Kidney (tissue), 14 donors: Measurements from ENCODE around the gene AOPEP. TPM values are rescaled to one million over a fixed set of nuclear protein-coding genes. Genes with fewer than 3 reads are reported as not detected.
A peak's percentile ranks its signal among the peaks of the same experiment; 100 is the strongest.

Source experiments
- DNase-seq, 5 donors: peaks; one replicate each; pipeline ENCODE4 v3.0.0-alpha.2; 2013 to 2020
- FAIRE-seq: peaks from 2 replicates; lab custom pipeline; 2012; peaks lifted over from hg19 to GRCh38; lab: Jason Lieb, UNC
- H3K27ac ChIP-seq, 2 donors: one replicate each; pipeline ENCODE4 v1.7.0; 2013; ENCODE audit warnings: low read depth in 2 of 2, low read length in 2 of 2, inconsistent platforms in 1 of 2
- H3K27me3 ChIP-seq: one replicate; pipeline ENCODE4 v1.7.1; 2013; ENCODE audit warnings: low read length, inconsistent platforms; ENCODE audit not compliant: control insufficient read depth, insufficient read depth
- H3K36me3 ChIP-seq, 3 donors: one replicate each; pipeline versions ENCODE4 v1.7.0 to v1.7.1; 2013; ENCODE audit warnings: low read length in 3 of 3, control low read depth in 1 of 3, inconsistent platforms in 1 of 3; ENCODE audit not compliant: insufficient read depth in 3 of 3, control insufficient read depth in 2 of 3
- H3K4me1 ChIP-seq, 3 donors: one replicate each; pipeline versions ENCODE4 v1.7.0 to v1.7.1; 2013; ENCODE audit warnings: low read length in 3 of 3, inconsistent platforms in 1 of 3, low read depth in 1 of 3; ENCODE audit not compliant: control insufficient read depth in 2 of 3, insufficient read depth in 2 of 3
- H3K4me3 ChIP-seq, 3 donors: one replicate each; pipeline versions ENCODE4 v1.7.0 to v1.8.1; 2013; ENCODE audit warnings: low read length in 3 of 3, control low read depth in 1 of 3, inconsistent platforms in 1 of 3
- H3K9ac ChIP-seq, 3 donors: one replicate each; pipeline versions ENCODE4 v1.7.0 to v1.7.1; 2013; ENCODE audit warnings: low read length in 3 of 3, control low read depth in 1 of 3, inconsistent platforms in 1 of 3
- H3K9me3 ChIP-seq, 3 donors: one replicate each; pipeline versions ENCODE4 v1.7.0 to v1.7.1; 2013; ENCODE audit warnings: low read length in 3 of 3, control low read depth in 1 of 3, inconsistent platforms in 1 of 3; ENCODE audit not compliant: control insufficient read depth in 2 of 3, insufficient read depth in 1 of 3
- CTCF ChIP-seq: IDR thresholded peaks from 3 replicates; pipeline ENCODE4 v1.5.1; 2012; ENCODE audit warnings: mild to moderate bottlenecking, moderate library complexity, borderline replicate concordance; ENCODE audit not compliant: insufficient read depth; ENCODE audit errors: extremely low read depth
- intact Hi-C: fragments of 100-400 bp; cut with DNase I; formaldehyde crosslinking; loops from one replicate; pipeline ENCODE4 v1.11.1; 2022
- polyA plus RNA-seq: library from polyadenylated mRNA; stranded (reverse); fragments of 350-450 nt; fragmentation: Illumina TruSeq; extraction: RNeasy Lipid Tissue Mini Kit (QIAGEN cat#74804); gene quantifications from one replicate; pipeline ENCODE4 v1.2.3, GENCODE V29; 2014; ENCODE audit warnings: low read depth, low replicate concordance; ENCODE audit not compliant: insufficient read depth
- total RNA-seq: library from RNA; stranded (reverse); fragmentation: NEBNext Ultra II Directional; extraction: Animal tissue kit (Norgen Biotek cat#: 25700); gene quantifications from one replicate; pipeline ENCODE4 v1.2.1, GENCODE V29; 2021
- donor health status: control.
- donor health status: control.
- donor health status: control.
- donor health status: control.
- donor health status: control.
- donor health status: DM: yes; HTN: yes; CAD: no.
- donor health status: Normal renal cell carcinoma (clear cell type).

The AOPEP gene
- total and polyA plus RNA-seq, 2 donors from 2014 or later, result 52.2 to 119 TPM

DNA sequence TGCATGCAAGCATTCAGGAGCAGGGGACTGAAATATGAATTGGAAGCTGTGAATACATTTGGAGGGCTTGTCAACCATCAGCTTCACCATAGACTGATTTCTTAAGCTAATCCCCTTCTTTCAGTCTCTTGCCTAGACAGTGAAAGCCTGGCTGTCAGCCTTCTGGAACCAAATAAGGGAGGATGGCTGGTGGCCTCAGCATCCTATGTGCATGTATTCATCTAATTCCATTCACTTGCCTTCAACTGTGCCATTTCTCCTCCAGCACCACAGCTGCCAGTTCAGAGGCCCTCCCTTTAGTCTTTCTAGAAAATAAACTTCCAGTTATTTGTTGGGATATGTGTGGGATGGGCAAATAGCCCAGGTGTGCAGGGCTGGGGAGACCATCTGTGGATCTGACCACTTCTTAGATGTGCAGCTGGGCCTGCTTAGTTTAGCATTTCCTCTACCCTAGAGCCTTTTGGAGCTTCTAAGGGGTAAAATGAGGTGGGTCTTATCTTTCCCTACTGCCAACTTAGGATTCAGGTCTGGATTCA, 62.1 kb downstream of the AOPEP start:
- Histone ChIP-seq H3K27ac (no peak overlapping the region), H3K9me3 (no peaks in the 10 kb centered on the region), H3K36me3 (no peaks in the 10 kb centered on the region), H3K9ac (no peak overlapping the region), H3K4me3 (no peak overlapping the region), H3K27me3 (no peaks in the 10 kb centered on the region), H3K4me1 (no peaks in the 10 kb centered on the region)
- no peak for TF ChIP-seq CTCF
- intact Hi-C loops, result loop anchor here (10.0 kb wide), 1 partner anchor 336 kb away; no protein-coding TSS in a partner anchor
- DNase-seq (no peak), FAIRE-seq (no peak)

GRCh38 chr9:94791435-94791834, 64.9 kb downstream of the AOPEP start:
- Histone ChIP-seq H3K4me3 (no peak overlapping the region), H3K9ac (no peak overlapping the region), H3K9me3 (no peaks in the 10 kb centered on the region), H3K36me3 (no peaks in the 10 kb centered on the region), H3K4me1 (peaks cover 0 to 2% (median 0%) of the 10 kb centered on the region in 3 donors), H3K27ac (no peak overlapping the region), H3K27me3 (no peaks in the 10 kb centered on the region)
- DNase-seq (peak in 3 of 5 donors; percentile 40 to 57 (median 57)), FAIRE-seq (no peak)
- no peak for TF ChIP-seq CTCF
- intact Hi-C loops, result no loop called here

GRCh38 chr9:94792511-94792910, 66.0 kb downstream of the AOPEP start:
- H3K4me3 ChIP-seq, result no peak overlapping the region
- H3K9ac ChIP-seq, result no peak overlapping the region
- FAIRE-seq (no peak), DNase-seq (no peak)
- intact Hi-C loops, result no loop called here
- TF ChIP-seq CTCF, result no peak
- H3K9me3 ChIP-seq, result no peaks in the 10 kb centered on the region
- H3K27me3 ChIP-seq, result no peaks in the 10 kb centered on the region
- no peak overlapping the region for H3K27ac ChIP-seq
- no peaks in the 10 kb centered on the region for H3K36me3 ChIP-seq
- H3K4me1 ChIP-seq, result peaks cover 0 to 2% (median 0%) of the 10 kb centered on the region in 3 donors
